A549 (cell line): Measurements from ENCODE around the gene PRTG. TPM values are rescaled to one million over a fixed set of nuclear protein-coding genes. Genes with fewer than 3 reads are reported as not detected.

Experiments
- ATAC-seq, 2 experiments: fragments of 200-7000 bp in 1 of 2; fragments of >200 bp in 1 of 2; cut with Nextera tagmentation in 1 of 2; cut with Tn5 transposase in 1 of 2; 3 replicates each; pipeline versions ENCODE4 v1.8.0 to v1.9.1; 2018 to 2020; ENCODE audit warnings: mild to moderate bottlenecking in 1 of 2, moderate library complexity in 1 of 2
- CTCF ChIA-PET: fragments of 300-600 bp; sonication (Branson Sonifier 250); formaldehyde crosslinking; extraction: SDS; loops from one replicate; lab custom pipeline; 2021; ENCODE audit warnings: antibody characterized with exemption, inconsistent platforms; lab: Yijun Ruan, JAX
- POLR2A ChIA-PET: fragments of 350-600 bp; formaldehyde crosslinking; extraction: SDS; loops from one replicate; lab custom pipeline; 2021; ENCODE audit warnings: antibody characterized with exemption, inconsistent platforms; lab: Yijun Ruan, JAX
- DNase-seq, 2 experiments: peaks; one replicate each; pipeline versions ENCODE4 v3.0.0 to v3.0.0-alpha.2; 2011 to 2016; ENCODE audit warnings: low read depth in 1 of 2, low spot score in 1 of 2
- FAIRE-seq: peaks from 2 replicates; lab custom pipeline; 2011; peaks lifted over from hg19 to GRCh38; lab: Jason Lieb, UNC
- H3K27ac ChIP-seq, 2 experiments: fragments of >200 bp; sonication (Bioruptor Twin); formaldehyde crosslinking; 3 replicates each; pipeline ENCODE4 v1.5.1; 2016 to 2017
- H3K4me1 ChIP-seq: fragments of >200 bp; sonication (Bioruptor Twin); formaldehyde crosslinking; 3 replicates; pipeline ENCODE4 v1.6.1; 2016
- H3K4me2 ChIP-seq: fragments of >200 bp; sonication (Bioruptor Twin); formaldehyde crosslinking; 3 replicates; pipeline ENCODE4 v1.6.1; 2016
- H3K4me3 ChIP-seq: fragments of >200 bp; sonication (Bioruptor Twin); formaldehyde crosslinking; 3 replicates; pipeline ENCODE4 v1.5.1; 2016
- H3K9me3 ChIP-seq: fragments of >200 bp; sonication (Bioruptor Twin); formaldehyde crosslinking; 3 replicates; pipeline ENCODE4 v1.6.1; 2016
- CBX8 ChIP-seq: fragments of 200-600 bp; sonication (generic); IDR thresholded peaks from 2 replicates; pipeline ENCODE4 v1.6.1; 2016
- CHD4 ChIP-seq: fragments of 200-600 bp; sonication (generic); IDR thresholded peaks from 2 replicates; pipeline ENCODE4 v1.6.1; 2016; ENCODE audit warnings: antibody characterized with exemption, mild to moderate bottlenecking, borderline replicate concordance
- EHF ChIP-seq: fragments of 250-450 bp; sonication (Bioruptor Pico); IDR thresholded peaks from 2 replicates; pipeline ENCODE4 v1.5.0; 2020; ENCODE audit warnings: mild to moderate bottlenecking
- EP300 ChIP-seq, 2 experiments: fragments of >200 bp; sonication (Bioruptor Twin); formaldehyde crosslinking; IDR thresholded peaks; 2 replicates in 1 of 2; 3 replicates in 1 of 2; pipeline ENCODE4 v1.6.1; 2016 to 2017
- FOSL2 ChIP-seq, 2 experiments: fragments of 450-650 bp in 1 of 2; fragments of >200 bp in 1 of 2; sonication (Bioruptor Twin) in 1 of 2; formaldehyde crosslinking; IDR thresholded peaks; 2 replicates each; pipeline versions ENCODE4 v1.5.0 to v1.6.1; 2016 to 2020; ENCODE audit warnings: mild to moderate bottlenecking in 1 of 2, moderate library complexity in 1 of 2
- HDAC2 ChIP-seq: fragments of 200-600 bp; sonication (generic); IDR thresholded peaks from 2 replicates; pipeline ENCODE4 v1.6.1; 2016
- HOXB5 ChIP-seq: fragments of 250-450 bp; sonication (Bioruptor Pico); IDR thresholded peaks from 2 replicates; pipeline ENCODE4 v1.5.0; 2020; ENCODE audit warnings: mild to moderate bottlenecking, moderate library complexity
- JUNB ChIP-seq: fragments of >200 bp; sonication (Bioruptor Twin); formaldehyde crosslinking; IDR thresholded peaks from 2 replicates; pipeline ENCODE4 v1.6.1; 2016
- KDM5A ChIP-seq: fragments of 200-600 bp; sonication (generic); IDR thresholded peaks from 2 replicates; pipeline ENCODE4 v1.6.1; 2016; ENCODE audit warnings: antibody characterized with exemption, mild to moderate bottlenecking
- MAZ ChIP-seq: fragments of 150-350 bp; IDR thresholded peaks from 2 replicates; pipeline ENCODE4 v1.6.1; 2014; ENCODE audit warnings: antibody characterized with exemption, low read depth, low read length, borderline replicate concordance
- MYC ChIP-seq: IDR thresholded peaks from 2 replicates; pipeline ENCODE4 v1.6.1; 2012; ENCODE audit warnings: mild to moderate bottlenecking, inconsistent platforms, low read length, improper control_type of control experiment, borderline replicate concordance
- NFE2L2 ChIP-seq: fragments of 150-350 bp; conservative IDR thresholded peaks from 2 replicates; pipeline ENCODE4 v1.6.1; 2014; ENCODE audit warnings: low read length
- NPAS2 ChIP-seq: fragments of 250-450 bp; sonication (Bioruptor Pico); IDR thresholded peaks from 2 replicates; pipeline ENCODE4 v1.8.0; 2022; ENCODE audit warnings: mild to moderate bottlenecking, moderate library complexity, borderline replicate concordance
- NR3C1 ChIP-seq: fragments of >200 bp; sonication (Bioruptor Twin); formaldehyde crosslinking; IDR thresholded peaks from 3 replicates; pipeline ENCODE4 v1.6.1; 2017
- PHF8 ChIP-seq: fragments of 200-600 bp; sonication (generic); IDR thresholded peaks from 2 replicates; pipeline ENCODE4 v1.6.1; 2016; ENCODE audit warnings: low read depth, mild to moderate bottlenecking, antibody characterized with exemption, moderate library complexity, borderline replicate concordance
- RCOR1 ChIP-seq: fragments of 150-350 bp; IDR thresholded peaks from 2 replicates; pipeline ENCODE4 v1.6.1; 2014; ENCODE audit warnings: antibody characterized with exemption, low read length, low read depth
- SMC3 ChIP-seq: fragments of >200 bp; sonication (Bioruptor Twin); formaldehyde crosslinking; IDR thresholded peaks from 3 replicates; pipeline ENCODE4 v1.6.1; 2018; ENCODE audit warnings: inconsistent platforms
- TFCP2L1 ChIP-seq: fragments of 250-450 bp; sonication (Bioruptor Pico); IDR thresholded peaks from 2 replicates; pipeline ENCODE4 v1.5.0; 2021; ENCODE audit warnings: mild to moderate bottlenecking
- ZFP36 ChIP-seq: fragments of 450-650 bp; IDR thresholded peaks from 2 replicates; pipeline ENCODE4 v1.6.1; 2014; ENCODE audit warnings: borderline replicate concordance; ENCODE audit not compliant: partially characterized antibody
- ZNF302 ChIP-seq: fragments of 250-450 bp; sonication (Bioruptor Pico); IDR thresholded peaks from 2 replicates; pipeline ENCODE4 v1.9.0; 2021; ENCODE audit warnings: inconsistent platforms, mild to moderate bottlenecking, moderate library complexity
- ZSCAN20 ChIP-seq: fragments of 250-450 bp; sonication (Bioruptor Pico); IDR thresholded peaks from 2 replicates; pipeline ENCODE4 v1.8.0; 2022; ENCODE audit warnings: mild to moderate bottlenecking, moderate library complexity
- WGBS: methylation state at CpG from one replicate; pipeline ENCODE4 v1.1.6; 2017; ENCODE audit errors: missing lambda C conversion rate; 5-methylcytosine and 5-hydroxymethylcytosine counted together
- polyA plus RNA-seq, 4 experiments: library from polyadenylated mRNA; depleted of rRNA in 3 of 4; stranded (reverse); fragments of >200 nt; fragmentation: RNase III in 1 of 4; extraction: RNeasy Plus Mini Kit Qiagen cat#74134 plus additional on column Dnase treatment in 1 of 4; gene quantifications; 2 replicates in 3 of 4; 3 replicates in 1 of 4; pipeline ENCODE4 v1.2.3, GENCODE V29; 2011 to 2017
- TF ChIP-seq, protein P1 (sequence below): fragments of 200-600 bp; sonication (generic); IDR thresholded peaks from 2 replicates; pipeline ENCODE4 v1.6.1; 2016; ENCODE audit warnings: antibody characterized with exemption, mild to moderate bottlenecking, moderate library complexity
- TF ChIP-seq, protein P2 (sequence below): fragments of 250-450 bp; sonication (Bioruptor Pico); IDR thresholded peaks from 2 replicates; pipeline ENCODE4 v1.5.0; 2020; ENCODE audit warnings: low read depth, mild to moderate bottlenecking, moderate library complexity
- TF ChIP-seq, protein P3 (sequence below): IDR thresholded peaks from 2 replicates; pipeline ENCODE4 v1.6.1; 2012; ENCODE audit warnings: low read depth, borderline replicate concordance
- TF ChIP-seq, protein P4 (sequence below): fragments of 450-650 bp; IDR thresholded peaks from 2 replicates; pipeline ENCODE4 v1.6.1; 2014; ENCODE audit warnings: antibody characterized with exemption
- TF ChIP-seq, protein P5 (sequence below): fragments of >200 bp; sonication (Bioruptor Twin); formaldehyde crosslinking; IDR thresholded peaks from 2 replicates; pipeline ENCODE4 v1.6.1; 2016
- TF ChIP-seq, protein P6 (sequence below): fragments of 150-350 bp; IDR thresholded peaks from 2 replicates; pipeline ENCODE4 v1.6.1; 2014; ENCODE audit warnings: low read depth, mild to moderate bottlenecking, low read length
- TF ChIP-seq, protein P7 (sequence below): fragments of >200 bp; sonication (Bioruptor Twin); formaldehyde crosslinking; IDR thresholded peaks from 3 replicates; pipeline ENCODE4 v1.5.1; 2016
- TF ChIP-seq, protein P8 (sequence below): IDR thresholded peaks from 2 replicates; pipeline ENCODE4 v1.6.1; 2012

PRTG gene
- polyA plus RNA-seq, 2 of the 4 experiments (the other 2 are of a cell fraction): 5.5 to 10.7 TPM

DNA sequence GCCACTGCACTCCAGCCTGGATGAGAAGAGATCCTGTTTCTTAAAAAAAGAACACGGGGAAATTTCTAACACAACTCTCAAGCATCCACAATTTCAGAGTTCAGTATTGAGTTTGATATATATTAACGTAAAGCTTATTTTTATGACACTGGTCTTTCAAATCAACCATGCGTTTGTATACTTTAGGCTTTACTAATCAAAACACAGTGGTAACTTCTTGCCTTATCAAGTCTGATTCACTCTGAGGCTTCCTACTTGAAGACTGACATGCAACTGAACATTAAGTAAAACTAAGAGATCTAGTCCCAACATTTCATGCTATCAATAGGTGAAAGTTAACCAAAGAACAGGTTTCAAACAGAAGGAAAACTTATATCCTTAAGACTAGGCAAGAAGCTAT lies 46.7 kb downstream of the PRTG start:
- no peak overlapping the region for H3K4me3 ChIP-seq
- no peak for DNase-seq
- WGBS: 90% methylated on average over 3 of the region's 3 CpGs
- no peaks in the 10 kb centered on the region for H3K9me3 ChIP-seq
- H3K27ac ChIP-seq: no peak overlapping the region
- CTCF ChIA-PET: interaction anchor here (1.1 kb wide), 1 partner anchor 87 kb away, joined by 4 read pairs; no protein-coding TSS in a partner anchor
- POLR2A ChIA-PET: no interaction called here
- H3K4me2 ChIP-seq: no peak overlapping the region
- H3K4me1 ChIP-seq: peaks cover 18% of the 10 kb centered on the region
- TF ChIP-seq NR3C1 (no peak), MYC (no peak), CBX8 (no peak), HOXB5 (no peak), ZSCAN20 (CRISPR knock-in tag) (no peak), HDAC2 (no peak), CHD4 (no peak), FOSL2 (IDR thresholded peaks at IDR 0.05) (no peak), FOSL2 (CRISPR knock-in tag; IDR thresholded peaks at IDR 0.05) (no peak), ZFP36 (no peak), KDM5A (no peak), RCOR1 (no peak), TFCP2L1 (CRISPR knock-in tag) (no peak), NFE2L2 (no peak), NPAS2 (CRISPR knock-in tag) (no peak), PHF8 (no peak), SMC3 (no peak)
- TF ChIP-seq, protein P1, sequence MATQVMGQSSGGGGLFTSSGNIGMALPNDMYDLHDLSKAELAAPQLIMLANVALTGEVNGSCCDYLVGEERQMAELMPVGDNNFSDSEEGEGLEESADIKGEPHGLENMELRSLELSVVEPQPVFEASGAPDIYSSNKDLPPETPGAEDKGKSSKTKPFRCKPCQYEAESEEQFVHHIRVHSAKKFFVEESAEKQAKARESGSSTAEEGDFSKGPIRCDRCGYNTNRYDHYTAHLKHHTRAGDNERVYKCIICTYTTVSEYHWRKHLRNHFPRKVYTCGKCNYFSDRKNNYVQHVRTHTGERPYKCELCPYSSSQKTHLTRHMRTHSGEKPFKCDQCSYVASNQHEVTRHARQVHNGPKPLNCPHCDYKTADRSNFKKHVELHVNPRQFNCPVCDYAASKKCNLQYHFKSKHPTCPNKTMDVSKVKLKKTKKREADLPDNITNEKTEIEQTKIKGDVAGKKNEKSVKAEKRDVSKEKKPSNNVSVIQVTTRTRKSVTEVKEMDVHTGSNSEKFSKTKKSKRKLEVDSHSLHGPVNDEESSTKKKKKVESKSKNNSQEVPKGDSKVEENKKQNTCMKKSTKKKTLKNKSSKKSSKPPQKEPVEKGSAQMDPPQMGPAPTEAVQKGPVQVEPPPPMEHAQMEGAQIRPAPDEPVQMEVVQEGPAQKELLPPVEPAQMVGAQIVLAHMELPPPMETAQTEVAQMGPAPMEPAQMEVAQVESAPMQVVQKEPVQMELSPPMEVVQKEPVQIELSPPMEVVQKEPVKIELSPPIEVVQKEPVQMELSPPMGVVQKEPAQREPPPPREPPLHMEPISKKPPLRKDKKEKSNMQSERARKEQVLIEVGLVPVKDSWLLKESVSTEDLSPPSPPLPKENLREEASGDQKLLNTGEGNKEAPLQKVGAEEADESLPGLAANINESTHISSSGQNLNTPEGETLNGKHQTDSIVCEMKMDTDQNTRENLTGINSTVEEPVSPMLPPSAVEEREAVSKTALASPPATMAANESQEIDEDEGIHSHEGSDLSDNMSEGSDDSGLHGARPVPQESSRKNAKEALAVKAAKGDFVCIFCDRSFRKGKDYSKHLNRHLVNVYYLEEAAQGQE: no peak
- TF ChIP-seq, protein P2, sequence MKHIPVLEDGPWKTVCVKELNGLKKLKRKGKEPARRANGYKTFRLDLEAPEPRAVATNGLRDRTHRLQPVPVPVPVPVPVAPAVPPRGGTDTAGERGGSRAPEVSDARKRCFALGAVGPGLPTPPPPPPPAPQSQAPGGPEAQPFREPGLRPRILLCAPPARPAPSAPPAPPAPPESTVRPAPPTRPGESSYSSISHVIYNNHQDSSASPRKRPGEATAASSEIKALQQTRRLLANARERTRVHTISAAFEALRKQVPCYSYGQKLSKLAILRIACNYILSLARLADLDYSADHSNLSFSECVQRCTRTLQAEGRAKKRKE (CRISPR knock-in tag): no peak
- TF ChIP-seq, protein P3, sequence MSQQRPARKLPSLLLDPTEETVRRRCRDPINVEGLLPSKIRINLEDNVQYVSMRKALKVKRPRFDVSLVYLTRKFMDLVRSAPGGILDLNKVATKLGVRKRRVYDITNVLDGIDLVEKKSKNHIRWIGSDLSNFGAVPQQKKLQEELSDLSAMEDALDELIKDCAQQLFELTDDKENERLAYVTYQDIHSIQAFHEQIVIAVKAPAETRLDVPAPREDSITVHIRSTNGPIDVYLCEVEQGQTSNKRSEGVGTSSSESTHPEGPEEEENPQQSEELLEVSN: no peak
- TF ChIP-seq, protein P4, sequence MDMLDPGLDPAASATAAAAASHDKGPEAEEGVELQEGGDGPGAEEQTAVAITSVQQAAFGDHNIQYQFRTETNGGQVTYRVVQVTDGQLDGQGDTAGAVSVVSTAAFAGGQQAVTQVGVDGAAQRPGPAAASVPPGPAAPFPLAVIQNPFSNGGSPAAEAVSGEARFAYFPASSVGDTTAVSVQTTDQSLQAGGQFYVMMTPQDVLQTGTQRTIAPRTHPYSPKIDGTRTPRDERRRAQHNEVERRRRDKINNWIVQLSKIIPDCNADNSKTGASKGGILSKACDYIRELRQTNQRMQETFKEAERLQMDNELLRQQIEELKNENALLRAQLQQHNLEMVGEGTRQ: no peak
- peak; percentile 76 for FAIRE-seq
- no peak for ATAC-seq

DNA sequence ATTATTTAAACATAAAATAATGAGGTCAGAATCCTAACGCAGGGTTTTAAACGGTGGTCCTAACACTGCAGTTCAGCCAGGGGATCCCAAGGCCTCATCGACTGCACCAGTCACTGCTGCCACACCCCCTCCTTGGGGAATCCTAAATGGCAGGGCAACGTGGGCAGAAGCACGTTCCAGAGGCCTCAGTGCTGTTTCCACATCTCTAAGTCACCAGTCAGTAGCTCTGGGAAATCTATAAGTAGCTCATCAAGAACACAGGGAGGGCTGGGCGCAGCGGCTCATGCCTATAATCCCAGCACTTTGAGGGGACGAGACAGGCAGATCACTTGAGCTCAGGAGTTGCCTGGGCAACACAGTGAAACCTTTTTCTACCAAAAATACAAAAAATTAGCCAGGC lies 47.5 kb downstream of the PRTG start:
- FAIRE-seq (no peak), DNase-seq (no peak), ATAC-seq (peak in 1 of 2 experiments; percentile 34; a peak in 2 of 6 replicates)
- POLR2A ChIA-PET: no interaction called here
- H3K27ac ChIP-seq: no peak overlapping the region
- H3K9me3 ChIP-seq: no peaks in the 10 kb centered on the region
- H3K4me2 ChIP-seq: no peak overlapping the region
- H3K4me1 ChIP-seq: peaks cover 18% of the 10 kb centered on the region
- no peak overlapping the region for H3K4me3 ChIP-seq
- 77% methylated on average over 8 of the region's 8 CpGs for WGBS
- CTCF ChIA-PET: interaction anchor here (1.1 kb wide), 1 partner anchor 88 kb away, joined by 4 read pairs; no protein-coding TSS in a partner anchor
- no peak for TF ChIP-seq EHF
- TF ChIP-seq, protein P5, sequence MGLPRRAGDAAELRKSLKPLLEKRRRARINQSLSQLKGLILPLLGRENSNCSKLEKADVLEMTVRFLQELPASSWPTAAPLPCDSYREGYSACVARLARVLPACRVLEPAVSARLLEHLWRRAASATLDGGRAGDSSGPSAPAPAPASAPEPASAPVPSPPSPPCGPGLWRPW: no peak
- no peak for TF ChIP-seq SMC3
- TF ChIP-seq ZSCAN20 (CRISPR knock-in tag): no peak
- no peak for TF ChIP-seq HOXB5
- TF ChIP-seq KDM5A: no peak
- TF ChIP-seq, protein P6, sequence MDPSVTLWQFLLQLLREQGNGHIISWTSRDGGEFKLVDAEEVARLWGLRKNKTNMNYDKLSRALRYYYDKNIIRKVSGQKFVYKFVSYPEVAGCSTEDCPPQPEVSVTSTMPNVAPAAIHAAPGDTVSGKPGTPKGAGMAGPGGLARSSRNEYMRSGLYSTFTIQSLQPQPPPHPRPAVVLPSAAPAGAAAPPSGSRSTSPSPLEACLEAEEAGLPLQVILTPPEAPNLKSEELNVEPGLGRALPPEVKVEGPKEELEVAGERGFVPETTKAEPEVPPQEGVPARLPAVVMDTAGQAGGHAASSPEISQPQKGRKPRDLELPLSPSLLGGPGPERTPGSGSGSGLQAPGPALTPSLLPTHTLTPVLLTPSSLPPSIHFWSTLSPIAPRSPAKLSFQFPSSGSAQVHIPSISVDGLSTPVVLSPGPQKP: no peak
- TF ChIP-seq, protein P7, sequence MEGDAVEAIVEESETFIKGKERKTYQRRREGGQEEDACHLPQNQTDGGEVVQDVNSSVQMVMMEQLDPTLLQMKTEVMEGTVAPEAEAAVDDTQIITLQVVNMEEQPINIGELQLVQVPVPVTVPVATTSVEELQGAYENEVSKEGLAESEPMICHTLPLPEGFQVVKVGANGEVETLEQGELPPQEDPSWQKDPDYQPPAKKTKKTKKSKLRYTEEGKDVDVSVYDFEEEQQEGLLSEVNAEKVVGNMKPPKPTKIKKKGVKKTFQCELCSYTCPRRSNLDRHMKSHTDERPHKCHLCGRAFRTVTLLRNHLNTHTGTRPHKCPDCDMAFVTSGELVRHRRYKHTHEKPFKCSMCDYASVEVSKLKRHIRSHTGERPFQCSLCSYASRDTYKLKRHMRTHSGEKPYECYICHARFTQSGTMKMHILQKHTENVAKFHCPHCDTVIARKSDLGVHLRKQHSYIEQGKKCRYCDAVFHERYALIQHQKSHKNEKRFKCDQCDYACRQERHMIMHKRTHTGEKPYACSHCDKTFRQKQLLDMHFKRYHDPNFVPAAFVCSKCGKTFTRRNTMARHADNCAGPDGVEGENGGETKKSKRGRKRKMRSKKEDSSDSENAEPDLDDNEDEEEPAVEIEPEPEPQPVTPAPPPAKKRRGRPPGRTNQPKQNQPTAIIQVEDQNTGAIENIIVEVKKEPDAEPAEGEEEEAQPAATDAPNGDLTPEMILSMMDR: no peak
- TF ChIP-seq, protein P8, sequence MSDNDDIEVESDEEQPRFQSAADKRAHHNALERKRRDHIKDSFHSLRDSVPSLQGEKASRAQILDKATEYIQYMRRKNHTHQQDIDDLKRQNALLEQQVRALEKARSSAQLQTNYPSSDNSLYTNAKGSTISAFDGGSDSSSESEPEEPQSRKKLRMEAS: no peak
- no peak for TF ChIP-seq CBX8
- TF ChIP-seq ZNF302 (CRISPR knock-in tag): no peak
- TF ChIP-seq JUNB: no peak
- TF ChIP-seq EP300 (IDR thresholded peaks at IDR 0.05): no peak
- TF ChIP-seq FOSL2 (IDR thresholded peaks at IDR 0.05): no peak
- no peak for TF ChIP-seq FOSL2 (CRISPR knock-in tag; IDR thresholded peaks at IDR 0.05)
- TF ChIP-seq MAZ: no peak
